HCT116 (cell line): Measurements from ENCODE around the gene ABCG5. TPM values are rescaled to one million over a fixed set of nuclear protein-coding genes. Genes with fewer than 3 reads are reported as not detected.

ENCODE experiments used
- ATAC-seq: fragments of 200-7000 bp; cut with Tn5 transposase; 2 replicates; pipeline ENCODE4 v1.9.1; 2020; ENCODE audit warnings: mild to moderate bottlenecking, moderate library complexity
- BruUV-seq: library from RNA; stranded (reverse); fragments of 400-500 nt; replicated peaks from 2 replicates; lab custom pipeline; 2021; lab: Mats Ljungman, UMichigan
- CTCF ChIA-PET: fragments of 300-600 bp; sonication (Branson Sonifier 250); formaldehyde crosslinking; loops from one replicate; lab custom pipeline; 2021; ENCODE audit warnings: antibody characterized with exemption; lab: Charles Lee
- POLR2A ChIA-PET: fragments of 300-600, 350-600 bp; sonication (Branson Sonifier 250); formaldehyde crosslinking; loops from one replicate; lab custom pipeline; 2021; ENCODE audit warnings: antibody characterized with exemption; lab: Charles Lee
- RAD21 ChIA-PET, 2 experiments: fragments of 300-600 bp; sonication (Branson Sonifier 250); formaldehyde crosslinking; loops; one replicate each; lab custom pipeline; 2023; ENCODE audit warnings: low total read pairs in 2 of 2; ENCODE audit not compliant: uncharacterized antibody in 2 of 2, unreplicated experiment in 2 of 2, low non-redundant PET in 1 of 2; lab: Charles Lee
- DNase-seq: peaks from one replicate; pipeline ENCODE4 v3.0.0-alpha.2; 2010; ENCODE audit warnings: low read depth, low spot score
- H2AFZ ChIP-seq: fragments of 200-600 bp; shearing (Covaris generic), sonication (generic); 2 replicates; pipeline ENCODE4 v1.6.1; 2017; ENCODE audit warnings: low read depth, mixed run types, mixed read lengths, antibody characterized with exemption, low read length; ENCODE audit not compliant: poor library complexity, severe bottlenecking
- H3K27ac ChIP-seq: 2 replicates; pipeline ENCODE4 v1.5.1; 2012; ENCODE audit warnings: low read depth, low read length
- H3K27me3 ChIP-seq: fragments of 200-600 bp; sonication (generic); 2 replicates; pipeline ENCODE4 v1.6.1; 2016; ENCODE audit warnings: mixed run types, low read length, mixed read lengths; ENCODE audit not compliant: insufficient read depth
- H3K36me3 ChIP-seq, 2 experiments: fragments of 200-500 bp in 1 of 2; fragments of 200-600 bp in 1 of 2; sonication (Bioruptor generic) in 1 of 2; sonication (generic) in 1 of 2; 2 replicates each; pipeline versions ENCODE4 v1.5.1 to v1.6.1; 2014 to 2016; ENCODE audit warnings: low read length in 2 of 2, inconsistent platforms in 1 of 2, mixed read lengths in 1 of 2, mixed run types in 1 of 2; ENCODE audit not compliant: insufficient read depth in 2 of 2, control insufficient read depth in 1 of 2
- H3K4me1 ChIP-seq, 2 experiments: fragments of 200-600 bp in 1 of 2; sonication (generic) in 1 of 2; 2 replicates each; pipeline versions ENCODE4 v1.5.1 to v1.6.1; 2012 to 2017; ENCODE audit warnings: low read length in 2 of 2, inconsistent platforms in 1 of 2, mild to moderate bottlenecking in 1 of 2, mixed read lengths in 1 of 2, mixed run types in 1 of 2, moderate library complexity in 1 of 2; ENCODE audit not compliant: insufficient read depth in 2 of 2, control insufficient read depth in 1 of 2
- H3K4me2 ChIP-seq: fragments of 200-600 bp; sonication (generic); 2 replicates; pipeline ENCODE4 v1.6.1; 2017; ENCODE audit warnings: mixed run types, low read length, mixed read lengths
- H3K4me3 ChIP-seq, 2 experiments: fragments of 200-600 bp in 1 of 2; sonication (generic) in 1 of 2; replicated peaks in 1 of 2; 2 replicates each; pipeline ENCODE4 v1.5.1; 2011 to 2016; ENCODE audit warnings: low read length in 2 of 2, control low read depth in 1 of 2, low read depth in 1 of 2, mild to moderate bottlenecking in 1 of 2, mixed read lengths in 1 of 2, mixed run types in 1 of 2
- H3K79me2 ChIP-seq: fragments of 200-600 bp; sonication (generic); 2 replicates; pipeline ENCODE4 v1.6.1; 2017; ENCODE audit warnings: mild to moderate bottlenecking, mixed run types, low read length, moderate library complexity, mixed read lengths; ENCODE audit not compliant: insufficient read depth
- H3K9ac ChIP-seq: fragments of 200-600 bp; sonication (generic); 2 replicates; pipeline ENCODE4 v1.6.1; 2016; ENCODE audit warnings: low read length, mixed read lengths
- H3K9me2 ChIP-seq: fragments of 200-600 bp; sonication (generic), shearing (Covaris generic); 2 replicates; pipeline ENCODE4 v1.6.1; 2017; ENCODE audit warnings: mixed run types, mild to moderate bottlenecking, moderate library complexity; ENCODE audit not compliant: insufficient read depth
- H3K9me3 ChIP-seq, 2 experiments: fragments of 200-500 bp in 1 of 2; fragments of 200-600 bp in 1 of 2; sonication (Bioruptor generic) in 1 of 2; sonication (generic) in 1 of 2; 2 replicates each; pipeline ENCODE4 v1.6.1; 2014 to 2017; ENCODE audit warnings: low read length in 2 of 2, mixed read lengths in 2 of 2, inconsistent platforms in 1 of 2, low read depth in 1 of 2, mild to moderate bottlenecking in 1 of 2, mixed run types in 1 of 2, moderate library complexity in 1 of 2; ENCODE audit not compliant: control insufficient read depth in 1 of 2, insufficient read depth in 1 of 2
- H4K20me1 ChIP-seq: fragments of 200-600 bp; sonication (generic), shearing (Covaris generic); 2 replicates; pipeline ENCODE4 v1.6.1; 2017; ENCODE audit warnings: mixed run types, mild to moderate bottlenecking, moderate library complexity; ENCODE audit not compliant: insufficient read depth
- ATF3 ChIP-seq: IDR thresholded peaks from 2 replicates; pipeline ENCODE4 v1.6.1; 2012
- CBX3 ChIP-seq: IDR thresholded peaks from 2 replicates; pipeline ENCODE4 v1.6.1; 2012; ENCODE audit warnings: low read depth
- CTCF ChIP-seq, 3 experiments: fragments of 200-600 bp in 1 of 3; sonication (generic) in 1 of 3; IDR thresholded peaks in 2 of 3; conservative IDR thresholded peaks in 1 of 3; 2 replicates each; pipeline ENCODE4 v1.5.1; 2012 to 2017; ENCODE audit warnings: low read depth in 2 of 3, low read length in 2 of 3, antibody characterized with exemption in 1 of 3, borderline replicate concordance in 1 of 3, control low read depth in 1 of 3, mild to moderate bottlenecking in 1 of 3, mixed read lengths in 1 of 3, mixed run types in 1 of 3, moderate library complexity in 1 of 3; ENCODE audit not compliant: insufficient read depth in 1 of 3
- EGR1 ChIP-seq: IDR thresholded peaks from 2 replicates; pipeline ENCODE4 v1.6.1; 2012; ENCODE audit warnings: low read depth
- ELF1 ChIP-seq: IDR thresholded peaks from 2 replicates; pipeline ENCODE4 v1.6.1; 2012; ENCODE audit warnings: low read depth, borderline replicate concordance
- EZH2 ChIP-seq: fragments of 200-600 bp; sonication (generic); IDR thresholded peaks from 2 replicates; pipeline ENCODE4 v1.6.1; 2017; ENCODE audit warnings: antibody characterized with exemption, mixed run types
- EZH2phosphoT487 ChIP-seq: fragments of 200-600 bp; IDR thresholded peaks from 2 replicates; pipeline ENCODE4 v1.6.1; 2018; ENCODE audit warnings: antibody characterized with exemption, borderline replicate concordance
- FOSL1 ChIP-seq: IDR thresholded peaks from 2 replicates; pipeline ENCODE4 v1.6.1; 2012; ENCODE audit warnings: low read depth
- POLR2A ChIP-seq: IDR thresholded peaks from 2 replicates; pipeline ENCODE4 v1.7.0; 2011; ENCODE audit warnings: borderline replicate concordance; ENCODE audit not compliant: insufficient read depth, insufficient read length; ENCODE audit errors: extremely low read depth
- RAD21 ChIP-seq: IDR thresholded peaks from 2 replicates; pipeline ENCODE4 v1.6.1; 2012; ENCODE audit warnings: low read depth, mild to moderate bottlenecking
- SIN3A ChIP-seq: IDR thresholded peaks from 2 replicates; pipeline ENCODE4 v1.6.1; 2012; ENCODE audit warnings: low read depth
- SP1 ChIP-seq: IDR thresholded peaks from 2 replicates; pipeline ENCODE4 v1.6.1; 2012; ENCODE audit warnings: low read depth
- SRF ChIP-seq: IDR thresholded peaks from 2 replicates; pipeline ENCODE4 v1.6.1; 2012; ENCODE audit warnings: low read depth
- TCF7L2 ChIP-seq: IDR thresholded peaks from 2 replicates; pipeline ENCODE4 v1.7.0; 2011; ENCODE audit warnings: borderline replicate concordance, inconsistent platforms; ENCODE audit not compliant: insufficient read depth, insufficient read length; ENCODE audit errors: extremely low read depth
- YY1 ChIP-seq: IDR thresholded peaks from 2 replicates; pipeline ENCODE4 v1.6.1; 2011; ENCODE audit warnings: low read length, low read depth, moderate library complexity, mild to moderate bottlenecking; ENCODE audit not compliant: insufficient replicate concordance; ENCODE audit errors: extremely low read depth
- ZFX ChIP-seq: fragments of 450-650 bp; IDR thresholded peaks from 2 replicates; pipeline ENCODE4 v1.6.1; 2017
- ZNF274 ChIP-seq: fragments of 200-500 bp; sonication (Bioruptor generic); IDR thresholded peaks from 2 replicates; pipeline ENCODE4 v1.6.1; 2014; ENCODE audit warnings: mild to moderate bottlenecking, low read depth, low read length, inconsistent platforms
- intact Hi-C: fragments of 100-400 bp; cut with micrococcal nuclease; formaldehyde crosslinking; loops from 2 replicates; pipeline ENCODE4 v1.10.0; 2022
- total RNA-seq: library from RNA; stranded (reverse); gene quantifications from one replicate; pipeline ENCODE4 v1.2.1, GENCODE V29; 2021; ENCODE audit not compliant: unreplicated experiment
- TF ChIP-seq, protein P1 (sequence below): IDR thresholded peaks from 2 replicates; pipeline ENCODE4 v1.6.1; 2012
- TF ChIP-seq, protein P2 (sequence below): IDR thresholded peaks from 2 replicates; pipeline ENCODE4 v1.6.1; 2011; ENCODE audit warnings: mild to moderate bottlenecking, low read length, moderate library complexity; ENCODE audit not compliant: insufficient replicate concordance; ENCODE audit errors: extremely low read depth

ABCG5 gene
- total RNA-seq, 1 experiment from 2014 or later, result not detected

GRCh38 chr2:43796206-43796605 lies 42.4 kb downstream of the ABCG5 start (continued):
- no peak for TF ChIP-seq CTCF (IDR thresholded peaks at IDR 0.05 in 2 of 3, conservative IDR thresholded peaks at IDR 0.05 in 1 of 3; ENCODE audit: borderline replicate concordance in 1 of 3, insufficient read depth in 1 of 3, low read depth in 2 of 3, low read length in 2 of 3)
- TF ChIP-seq, all 23 proteins: peak for 0

DNA sequence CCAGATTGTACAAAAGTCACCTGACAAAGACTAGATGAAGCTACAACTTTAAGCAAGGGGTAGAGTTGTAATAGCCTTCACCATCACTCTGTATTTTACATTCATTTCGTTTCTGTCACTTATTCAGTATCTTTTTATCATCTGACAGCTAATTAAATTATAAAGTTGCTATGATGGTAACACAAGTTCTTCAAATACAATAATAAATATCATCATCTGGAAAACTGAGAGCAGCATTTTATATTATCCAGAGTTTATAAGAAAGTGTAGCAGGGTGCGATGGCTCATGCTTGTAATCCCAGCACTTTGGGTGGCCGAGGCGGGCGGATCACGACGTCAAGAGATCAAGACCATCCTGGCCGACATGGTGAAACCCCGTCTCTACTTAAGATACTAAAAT lies 43.7 kb downstream of the ABCG5 start:
- POLR2A ChIA-PET, result no interaction called here
- intact Hi-C loops, result no loop called here
- RAD21 ChIA-PET, result no interaction called here
- no peak overlapping the region for H2AFZ ChIP-seq
- no peaks in the 10 kb centered on the region for H3K9me3 ChIP-seq
- no TSS peak for BruUV-seq
- H3K36me3 ChIP-seq, result no peaks in the 10 kb centered on the region
- DNase-seq (no peak), ATAC-seq (no peak)
- H3K4me1 ChIP-seq, result peaks cover 0 to 5% of the 10 kb centered on the region in 2 experiments; a peak in 1 of 4 replicates
- CTCF ChIA-PET, result no interaction called here
- H3K79me2 ChIP-seq, result no peaks in the 10 kb centered on the region
- no peak overlapping the region for H3K4me3 ChIP-seq
- TF ChIP-seq ELF1 (no peak), POLR2A (no peak), EGR1 (no peak), ZNF274 (no peak), ATF3 (no peak), EZH2 (no peak), CBX3 (no peak), SP1 (no peak), TCF7L2 (no peak), EZH2phosphoT487 (no peak), SIN3A (no peak), RAD21 (no peak), YY1 (no peak), CTCF (IDR thresholded peaks at IDR 0.05 in 2 of 3, conservative IDR thresholded peaks at IDR 0.05 in 1 of 3; ENCODE audit: borderline replicate concordance in 1 of 3, insufficient read depth in 1 of 3, low read depth in 2 of 3, low read length in 2 of 3) (no peak), SRF (no peak), FOSL1 (no peak), ZFX (no peak)
- TF ChIP-seq, protein P1, sequence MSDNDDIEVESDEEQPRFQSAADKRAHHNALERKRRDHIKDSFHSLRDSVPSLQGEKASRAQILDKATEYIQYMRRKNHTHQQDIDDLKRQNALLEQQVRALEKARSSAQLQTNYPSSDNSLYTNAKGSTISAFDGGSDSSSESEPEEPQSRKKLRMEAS, result no peak
- TF ChIP-seq, protein P2, sequence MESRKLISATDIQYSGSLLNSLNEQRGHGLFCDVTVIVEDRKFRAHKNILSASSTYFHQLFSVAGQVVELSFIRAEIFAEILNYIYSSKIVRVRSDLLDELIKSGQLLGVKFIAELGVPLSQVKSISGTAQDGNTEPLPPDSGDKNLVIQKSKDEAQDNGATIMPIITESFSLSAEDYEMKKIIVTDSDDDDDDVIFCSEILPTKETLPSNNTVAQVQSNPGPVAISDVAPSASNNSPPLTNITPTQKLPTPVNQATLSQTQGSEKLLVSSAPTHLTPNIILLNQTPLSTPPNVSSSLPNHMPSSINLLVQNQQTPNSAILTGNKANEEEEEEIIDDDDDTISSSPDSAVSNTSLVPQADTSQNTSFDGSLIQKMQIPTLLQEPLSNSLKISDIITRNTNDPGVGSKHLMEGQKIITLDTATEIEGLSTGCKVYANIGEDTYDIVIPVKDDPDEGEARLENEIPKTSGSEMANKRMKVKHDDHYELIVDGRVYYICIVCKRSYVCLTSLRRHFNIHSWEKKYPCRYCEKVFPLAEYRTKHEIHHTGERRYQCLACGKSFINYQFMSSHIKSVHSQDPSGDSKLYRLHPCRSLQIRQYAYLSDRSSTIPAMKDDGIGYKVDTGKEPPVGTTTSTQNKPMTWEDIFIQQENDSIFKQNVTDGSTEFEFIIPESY, result no peak
- TF ChIP-seq, all 23 proteins: peak for 0
- H3K9me2 ChIP-seq, result no peaks in the 10 kb centered on the region
- H3K27me3 ChIP-seq, result no peaks in the 10 kb centered on the region
- H3K4me2 ChIP-seq, result no peak overlapping the region
- H4K20me1 ChIP-seq, result no peaks in the 10 kb centered on the region
- H3K9ac ChIP-seq, result no peak overlapping the region
- no peak overlapping the region for H3K27ac ChIP-seq
